GM12892 (cell line): Measurements from ENCODE around the gene HOXD8.

ENCODE experiments used
- DNase-seq: peaks from one replicate; pipeline ENCODE4 v3.0.0; 2011; ENCODE audit not compliant: insufficient read length
- FAIRE-seq: peaks from 2 replicates; lab custom pipeline; 2011; peaks lifted over from hg19 to GRCh38; lab: Jason Lieb, UNC
- POLR2A ChIP-seq: IDR thresholded peaks from 2 replicates; pipeline ENCODE4 v1.6.1; 2011; ENCODE audit warnings: low read depth, low read length, control low read depth
- POLR2AphosphoS5 ChIP-seq: IDR thresholded peaks from 2 replicates; pipeline ENCODE4 v1.6.1; 2011; ENCODE audit warnings: low read depth, low read length, control low read depth
- TAF1 ChIP-seq: IDR thresholded peaks from 2 replicates; pipeline ENCODE4 v1.6.1; 2011; ENCODE audit warnings: low read depth, mild to moderate bottlenecking, control low read depth, low read length, borderline replicate concordance

HOXD8 gene

DNA sequence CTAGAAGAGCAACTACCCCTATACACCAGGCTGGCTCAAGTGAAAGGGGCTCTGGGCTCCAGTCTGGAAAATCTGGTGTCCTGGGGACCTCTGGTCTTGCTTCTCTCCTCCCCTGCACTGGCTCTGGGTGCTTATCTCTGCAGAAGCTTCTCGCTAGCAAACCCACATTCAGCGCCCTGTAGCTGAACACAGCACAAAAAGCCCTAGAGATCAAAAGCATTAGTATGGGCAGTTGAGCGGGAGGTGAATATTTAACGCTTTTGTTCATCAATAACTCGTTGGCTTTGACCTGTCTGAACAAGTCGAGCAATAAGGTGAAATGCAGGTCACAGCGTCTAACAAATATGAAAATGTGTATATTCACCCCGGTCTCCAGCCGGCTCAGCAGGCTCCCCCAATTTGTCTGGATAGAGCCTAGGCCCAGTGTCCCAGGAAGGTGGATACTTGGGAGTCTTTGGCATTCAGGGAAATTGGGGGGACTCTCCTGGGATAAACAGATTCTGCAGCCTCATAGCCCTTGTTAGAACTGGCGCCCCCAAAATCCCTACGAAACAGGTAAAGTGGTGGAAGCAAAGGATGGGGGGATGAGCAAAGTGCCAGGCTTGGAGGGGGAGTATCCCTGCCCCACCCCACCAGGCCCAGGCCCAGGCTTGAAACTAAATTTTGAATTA, 19.4 kb downstream of the HOXD8 start:
- DNase-seq: no peak
- TF ChIP-seq TAF1: no peak
- no peak for TF ChIP-seq POLR2AphosphoS5
- TF ChIP-seq POLR2A: no peak
- no peak for FAIRE-seq

DNA sequence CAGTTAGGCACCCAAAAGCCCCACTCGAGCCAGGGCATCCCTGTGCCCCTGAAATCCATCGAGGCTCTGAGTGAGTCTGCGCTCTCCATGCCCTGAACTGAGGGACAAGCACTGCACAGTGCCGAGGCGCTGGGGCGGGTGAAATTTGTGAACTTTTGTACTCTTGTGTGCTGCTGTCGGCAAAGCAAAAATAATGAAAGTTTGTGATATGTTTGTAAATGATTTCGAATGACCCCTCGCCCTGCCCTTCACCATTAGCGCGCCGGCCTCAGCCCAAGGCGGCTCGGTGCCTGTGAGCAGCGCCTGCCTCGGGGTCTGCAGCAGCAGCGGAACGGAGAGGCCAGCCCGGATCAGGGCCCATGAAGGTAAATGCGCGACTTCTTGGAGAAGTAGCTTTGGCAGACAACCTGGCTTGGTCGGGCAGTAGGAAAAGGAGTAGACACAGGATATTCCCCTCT, 20.0 kb downstream of the HOXD8 start:
- no peak for TF ChIP-seq TAF1
- no peak for TF ChIP-seq POLR2AphosphoS5
- no peak for TF ChIP-seq POLR2A
- FAIRE-seq: no peak
- no peak for DNase-seq

DNA sequence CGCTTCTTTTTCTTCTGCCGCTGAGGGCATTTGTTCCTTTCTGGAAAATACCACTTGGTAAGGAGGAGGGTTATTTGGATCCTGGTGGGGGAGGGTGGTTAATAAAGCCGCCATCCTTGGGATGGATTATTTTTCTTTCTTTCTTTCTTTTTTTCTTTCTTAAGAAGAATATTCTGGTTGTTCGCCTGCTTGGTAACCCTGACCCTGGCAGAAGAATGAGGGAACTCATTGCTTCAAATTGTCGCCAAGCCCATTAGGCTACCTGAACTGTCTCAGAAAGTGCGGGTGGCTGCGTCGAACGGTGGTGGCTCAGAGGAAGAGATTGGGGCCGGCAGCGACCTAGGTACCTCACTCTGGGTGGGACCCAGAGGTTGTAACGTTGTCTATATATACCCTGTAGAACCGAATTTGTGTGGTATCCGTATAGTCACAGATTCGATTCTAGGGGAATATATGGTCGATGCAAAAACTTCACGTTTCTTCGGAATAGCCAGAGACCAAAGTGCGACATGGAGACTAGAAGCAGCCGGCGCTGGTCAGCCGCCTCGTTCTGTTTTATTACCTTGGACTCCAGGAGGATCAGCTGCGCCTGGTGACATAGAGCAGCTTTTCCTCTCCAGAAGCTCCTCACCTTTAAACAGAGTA, 20.6 kb downstream of the HOXD8 start:
- no peak for DNase-seq
- TF ChIP-seq TAF1: no peak
- TF ChIP-seq POLR2AphosphoS5: no peak
- no peak for FAIRE-seq

DNA sequence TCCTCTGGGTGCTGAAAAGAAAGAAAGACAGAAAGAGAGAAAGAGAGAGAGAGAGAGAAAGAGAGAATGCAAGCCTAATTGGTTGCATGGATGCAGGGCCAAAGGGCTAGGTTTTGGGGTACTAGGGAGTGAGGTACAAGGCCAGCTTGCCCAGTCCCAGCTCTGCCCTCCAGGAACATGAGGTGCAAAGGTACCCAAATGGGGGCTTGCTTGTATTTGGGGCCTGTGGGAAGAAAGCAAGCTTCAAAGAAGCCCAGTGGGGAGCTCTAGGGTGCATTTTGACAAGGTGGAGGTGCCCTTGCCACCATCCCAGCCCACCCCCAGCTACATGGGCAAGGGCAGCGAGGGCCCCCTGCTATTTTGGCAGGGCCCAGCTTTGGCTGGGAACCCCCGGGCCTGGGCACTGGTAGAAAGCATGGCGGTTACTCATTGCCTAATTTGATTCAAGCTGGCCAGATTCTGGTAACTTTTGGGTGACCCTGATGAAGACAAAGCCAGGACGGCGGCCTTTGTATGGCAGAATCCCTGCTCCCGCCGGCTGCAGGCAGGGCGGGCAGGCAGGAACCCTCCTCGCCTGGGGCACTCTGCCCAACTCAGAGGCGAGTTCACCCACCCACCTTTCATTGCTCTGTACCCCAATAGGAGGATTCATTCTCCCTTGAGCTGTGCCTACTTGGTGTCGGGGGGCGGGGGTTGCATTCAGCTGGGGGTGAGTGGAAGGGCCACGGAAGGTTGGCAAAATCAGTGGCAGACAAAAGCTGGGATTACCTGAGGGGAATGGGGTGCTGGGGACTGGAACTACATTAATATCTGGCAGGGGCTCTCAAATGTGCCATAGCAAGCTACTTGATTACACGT, 21.3 kb downstream of the HOXD8 start:
- DNase-seq (no peak), FAIRE-seq (no peak)
- TF ChIP-seq TAF1 (no peak), POLR2AphosphoS5 (no peak), POLR2A (no peak)

DNA sequence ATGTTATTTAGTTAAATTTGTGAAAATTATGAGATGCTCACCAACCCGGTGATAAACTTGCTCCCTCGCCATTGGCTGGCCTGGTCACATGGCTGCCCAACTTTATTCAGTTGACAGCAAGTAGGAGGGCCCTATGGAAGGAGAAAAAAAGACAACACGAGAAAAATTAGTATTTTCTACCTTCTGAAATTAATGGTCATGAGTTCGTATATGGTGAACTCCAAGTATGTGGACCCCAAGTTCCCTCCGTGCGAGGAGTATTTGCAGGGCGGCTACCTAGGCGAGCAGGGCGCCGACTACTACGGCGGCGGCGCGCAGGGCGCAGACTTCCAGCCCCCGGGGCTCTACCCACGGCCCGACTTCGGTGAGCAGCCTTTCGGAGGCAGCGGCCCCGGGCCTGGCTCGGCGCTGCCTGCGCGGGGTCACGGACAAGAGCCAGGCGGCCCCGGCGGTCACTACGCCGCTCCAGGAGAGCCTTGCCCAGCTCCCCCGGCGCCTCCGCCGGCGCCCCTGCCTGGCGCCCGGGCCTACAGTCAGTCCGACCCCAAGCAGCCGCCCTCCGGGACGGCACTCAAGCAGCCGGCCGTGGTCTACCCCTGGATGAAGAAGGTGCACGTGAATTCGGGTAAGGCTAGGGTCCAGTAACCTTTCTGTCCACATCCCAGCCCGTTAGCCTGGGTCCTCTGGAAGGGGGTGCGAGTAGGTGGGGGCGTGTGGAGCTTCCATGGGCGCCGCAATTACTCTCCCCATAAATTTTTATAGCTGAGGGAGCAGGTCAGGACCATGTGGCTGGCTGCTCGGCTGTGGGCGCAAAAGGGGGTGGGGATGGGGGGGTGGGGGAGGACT, 22.2 kb downstream of the HOXD8 start, which contains the start of gene HOXD4:
Gene HOXD4 (plus strand): TSS at position 109 of the 846 bp plus-strand sequence. CDS start 84 bp downstream, at position 193.
- no peak for DNase-seq
- FAIRE-seq: no peak
- no peak for TF ChIP-seq TAF1
- no peak for TF ChIP-seq POLR2AphosphoS5
- no peak for TF ChIP-seq POLR2A

DNA sequence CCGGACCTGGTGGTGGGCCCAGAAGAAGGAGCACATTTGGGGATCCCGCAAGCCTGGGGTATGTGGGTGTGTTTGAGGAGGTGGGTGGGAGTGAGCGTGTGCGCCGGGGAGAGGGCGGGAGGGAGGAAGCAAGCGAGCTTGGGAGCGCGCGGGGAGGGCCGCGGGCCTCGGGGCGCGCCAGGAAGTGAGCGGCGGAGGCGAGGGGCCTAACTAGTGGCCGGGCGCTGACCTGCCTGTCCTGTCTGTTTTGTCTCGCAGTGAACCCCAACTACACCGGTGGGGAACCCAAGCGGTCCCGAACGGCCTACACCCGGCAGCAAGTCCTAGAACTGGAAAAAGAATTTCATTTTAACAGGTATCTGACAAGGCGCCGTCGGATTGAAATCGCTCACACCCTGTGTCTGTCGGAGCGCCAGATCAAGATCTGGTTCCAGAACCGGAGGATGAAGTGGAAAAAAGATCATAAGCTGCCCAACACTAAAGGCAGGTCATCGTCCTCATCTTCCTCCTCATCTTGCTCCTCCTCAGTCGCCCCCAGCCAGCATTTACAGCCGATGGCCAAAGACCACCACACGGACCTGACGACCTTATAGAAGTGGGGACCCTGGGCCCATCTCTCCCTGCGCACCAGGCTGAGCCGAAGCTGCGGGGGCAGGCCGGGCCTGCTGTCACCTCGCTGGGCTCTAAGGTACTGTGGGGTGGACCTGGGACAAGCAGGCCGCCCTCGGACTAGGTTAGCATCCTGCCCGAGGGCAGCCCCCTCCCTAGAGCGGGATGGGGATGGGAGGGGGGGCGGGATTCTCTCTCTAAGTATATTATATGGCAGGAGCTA, 23.1 kb downstream of the HOXD8 start:
- DNase-seq (no peak), FAIRE-seq (no peak)
- TF ChIP-seq TAF1: no peak
- TF ChIP-seq POLR2AphosphoS5: no peak
- TF ChIP-seq POLR2A: no peak

DNA sequence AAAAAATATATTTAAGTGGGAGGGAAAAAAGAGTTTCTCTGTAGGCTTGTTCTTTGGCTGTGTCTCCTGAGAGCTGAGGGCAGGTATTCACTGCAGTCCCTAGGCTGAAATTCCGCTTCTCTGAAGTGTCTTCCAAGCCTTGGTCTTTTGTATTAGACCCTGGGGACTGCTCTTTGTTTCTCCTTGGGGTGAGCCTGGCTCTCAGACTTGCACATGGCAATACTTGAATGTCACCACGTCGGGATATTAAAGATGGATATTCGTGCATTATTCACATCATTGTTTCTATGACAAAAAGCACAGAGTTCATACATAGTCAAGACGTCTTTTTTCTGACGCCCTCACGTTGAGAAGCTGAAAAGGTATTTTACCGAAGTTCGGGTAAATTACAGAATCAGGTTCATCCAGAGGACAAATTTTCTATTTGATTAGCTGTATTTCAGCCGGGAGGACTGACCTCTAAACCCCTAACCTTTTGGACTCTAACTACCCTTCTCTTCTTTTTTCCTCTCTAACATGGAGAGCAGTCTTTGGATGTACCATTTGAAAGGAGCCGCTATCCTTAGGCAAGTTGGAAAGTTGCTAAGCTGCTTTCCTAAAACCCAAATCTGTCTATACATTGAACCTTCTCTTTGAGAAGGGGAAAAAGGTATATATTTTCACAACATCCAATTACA, 25.2 kb downstream of the HOXD8 start:
- DNase-seq (no peak), FAIRE-seq (no peak)
- TF ChIP-seq POLR2AphosphoS5 (no peak), TAF1 (no peak), POLR2A (no peak)

DNA sequence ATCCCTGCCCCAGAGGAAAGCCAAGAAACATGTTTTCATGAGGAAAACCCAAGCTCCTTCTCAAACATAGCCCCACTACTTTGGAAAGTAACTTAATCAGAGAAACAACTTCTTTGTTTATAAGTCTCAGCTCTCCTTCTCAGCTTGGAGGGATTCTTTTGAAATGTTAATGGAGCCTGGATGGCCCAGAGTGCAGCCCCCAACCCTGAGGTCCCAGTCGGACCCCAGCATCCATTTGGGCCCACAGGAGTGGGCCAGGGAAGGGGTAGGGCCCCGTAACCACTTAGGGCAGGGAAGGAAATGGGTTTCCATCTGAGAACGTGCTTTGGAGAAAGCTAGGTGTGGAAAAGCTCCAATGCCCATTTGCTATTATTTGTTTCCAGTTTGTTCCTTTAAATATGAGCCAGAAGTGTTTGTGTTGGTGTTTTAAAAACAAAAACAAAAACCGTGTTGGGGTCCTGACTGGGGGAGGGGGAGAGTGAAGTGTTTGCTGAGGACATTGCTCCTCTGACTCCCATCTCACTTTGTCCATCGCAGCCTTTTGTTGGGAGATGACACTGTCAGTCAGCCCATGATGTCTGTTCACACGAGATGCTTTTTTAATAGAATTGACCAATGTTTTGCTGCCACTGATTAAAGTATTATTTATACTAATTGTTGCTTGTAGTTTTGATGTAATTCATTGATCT, 26.0 kb downstream of the HOXD8 start:
- TF ChIP-seq TAF1: no peak
- no peak for TF ChIP-seq POLR2A
- FAIRE-seq: no peak
- DNase-seq: no peak

DNA sequence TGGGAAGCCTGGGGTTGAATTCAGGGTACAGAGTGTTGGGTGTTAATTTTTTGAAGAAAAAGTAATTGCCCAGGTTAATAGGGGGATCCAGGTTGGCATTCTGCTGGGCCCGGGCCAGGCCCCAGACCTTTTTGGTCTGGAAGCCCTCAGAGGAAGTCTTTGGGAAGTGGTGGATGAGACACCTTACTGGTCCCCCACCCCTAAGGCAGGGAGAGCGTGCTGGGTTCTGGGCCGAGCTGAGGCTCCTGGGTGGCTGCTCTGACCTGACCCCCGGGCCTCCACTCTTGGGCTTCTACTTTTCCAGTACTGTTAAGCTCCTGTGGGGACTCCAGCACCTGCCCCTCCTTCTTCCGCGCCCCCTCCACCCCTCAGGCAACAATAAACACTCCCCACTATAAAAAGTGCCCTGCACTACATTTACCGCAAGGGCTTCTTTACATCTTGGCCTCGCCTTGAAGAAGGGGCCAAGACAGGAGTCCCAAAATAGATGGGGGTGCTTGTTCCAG, 26.8 kb downstream of the HOXD8 start:
- no peak for TF ChIP-seq TAF1
- no peak for TF ChIP-seq POLR2A
- TF ChIP-seq POLR2AphosphoS5: no peak
- no peak for DNase-seq
- FAIRE-seq: no peak
